Measurements from ENCODE around the gene DIRAS2.

DIRAS2 gene

GRCh38 chr9:90607701-90608516, 34.7 kb downstream of the DIRAS2 start:
- no peaks in the 10 kb centered on the region for H3K4me1 Mint-ChIP-seq
- H3K27ac Mint-ChIP-seq (ENCODE audit: low read depth), result no peak overlapping the region

GRCh38 chr9:90600029-90600428, 42.6 kb downstream of the DIRAS2 start:
- ATAC-seq (replicated peaks; ENCODE audit: extremely low read depth, poor library complexity, severe bottlenecking), result no peak
- DNase-seq (ENCODE audit: low spot score in 2 of 2), result no peak
- H3K4me3 Mint-ChIP-seq, result no peak overlapping the region
- H3K27me3 Mint-ChIP-seq, result peaks cover 38% of the 10 kb centered on the region
- H3K9me3 Mint-ChIP-seq, result no peaks in the 10 kb centered on the region
- no peaks in the 10 kb centered on the region for H3K4me1 Mint-ChIP-seq
- no peak overlapping the region for H3K27ac Mint-ChIP-seq (ENCODE audit: low read depth)
- H3K36me3 Mint-ChIP-seq (ENCODE audit: insufficient read depth), result no peaks in the 10 kb centered on the region

More at GRCh38 chr9:90607701-90608516, 34.7 kb downstream of the DIRAS2 start:
- no peak for DNase-seq (ENCODE audit: low spot score in 2 of 2)
- Mint-ChIP-seq H3K27me3 (peaks cover 29% of the 10 kb centered on the region), H3K9me3 (no peaks in the 10 kb centered on the region), H3K4me3 (no peak overlapping the region), H3K36me3 (ENCODE audit: insufficient read depth) (peaks cover 3% of the 10 kb centered on the region)
- ATAC-seq (replicated peaks; ENCODE audit: extremely low read depth, poor library complexity, severe bottlenecking), result no peak

- H3K27ac Mint-ChIP-seq (ENCODE audit: low read depth), result no peak overlapping the region
- H3K9me3 Mint-ChIP-seq, result no peaks in the 10 kb centered on the region
- H3K36me3 Mint-ChIP-seq (ENCODE audit: insufficient read depth), result no peaks in the 10 kb centered on the region
- H3K4me3 Mint-ChIP-seq, result no peak overlapping the region
- peaks cover 49% of the 10 kb centered on the region for H3K27me3 Mint-ChIP-seq
- no peak for DNase-seq (ENCODE audit: low spot score in 2 of 2)
- ATAC-seq (replicated peaks; ENCODE audit: extremely low read depth, poor library complexity, severe bottlenecking), result no peak
- H3K4me1 Mint-ChIP-seq, result no peaks in the 10 kb centered on the region
These were observed 44.4 kb downstream of the DIRAS2 start for GRCh38 chr9:90598191-90598590.

- Mint-ChIP-seq H3K4me3 (no peak overlapping the region), H3K36me3 (ENCODE audit: insufficient read depth) (no peaks in the 10 kb centered on the region), H3K9me3 (peaks cover 7% of the 10 kb centered on the region), H3K27me3 (peaks cover 35% of the 10 kb centered on the region), H3K4me1 (no peaks in the 10 kb centered on the region), H3K27ac (ENCODE audit: low read depth) (no peak overlapping the region)
- DNase-seq (ENCODE audit: low spot score in 2 of 2) (no peak), ATAC-seq (replicated peaks; ENCODE audit: extremely low read depth, poor library complexity, severe bottlenecking) (no peak)
These were observed 49.0 kb downstream of the DIRAS2 start for GRCh38 chr9:90593646-90594045.

- no peaks in the 10 kb centered on the region for H3K4me1 Mint-ChIP-seq
- H3K27me3 Mint-ChIP-seq, result peaks cover 20% of the 10 kb centered on the region
- H3K27ac Mint-ChIP-seq (ENCODE audit: low read depth), result no peak overlapping the region
These were observed 62.0 kb downstream of the DIRAS2 start for GRCh38 chr9:90580576-90580975.

GRCh38 chr9:90579181-90579580, 63.4 kb downstream of the DIRAS2 start:
- DNase-seq (ENCODE audit: low spot score in 2 of 2), result no peak
- Mint-ChIP-seq H3K27ac (ENCODE audit: low read depth) (no peak overlapping the region), H3K9me3 (no peaks in the 10 kb centered on the region), H3K27me3 (peaks cover 20% of the 10 kb centered on the region), H3K4me3 (no peak overlapping the region), H3K36me3 (ENCODE audit: insufficient read depth) (no peaks in the 10 kb centered on the region), H3K4me1 (no peaks in the 10 kb centered on the region)
- ATAC-seq (replicated peaks; ENCODE audit: extremely low read depth, poor library complexity, severe bottlenecking), result no peak

More at GRCh38 chr9:90580576-90580975, 62.0 kb downstream of the DIRAS2 start:
- Mint-ChIP-seq H3K36me3 (ENCODE audit: insufficient read depth) (no peaks in the 10 kb centered on the region), H3K9me3 (no peaks in the 10 kb centered on the region), H3K4me3 (no peak overlapping the region)
- DNase-seq (ENCODE audit: low spot score in 2 of 2) (no peak), ATAC-seq (replicated peaks; ENCODE audit: extremely low read depth, poor library complexity, severe bottlenecking) (no peak)

- Mint-ChIP-seq H3K9me3 (no peaks in the 10 kb centered on the region), H3K27ac (ENCODE audit: low read depth) (no peak overlapping the region), H3K27me3 (peaks cover 20% of the 10 kb centered on the region), H3K4me1 (no peaks in the 10 kb centered on the region), H3K4me3 (no peak overlapping the region), H3K36me3 (ENCODE audit: insufficient read depth) (no peaks in the 10 kb centered on the region)
- DNase-seq (ENCODE audit: low spot score in 2 of 2) (no peak), ATAC-seq (replicated peaks; ENCODE audit: extremely low read depth, poor library complexity, severe bottlenecking) (no peak)
These were observed 64.4 kb downstream of the DIRAS2 start for GRCh38 chr9:90578126-90578815.

GRCh38 chr9:90569511-90569910, 73.1 kb downstream of the DIRAS2 start:
- no peak for DNase-seq (ENCODE audit: low spot score in 2 of 2)
- no peaks in the 10 kb centered on the region for H3K9me3 Mint-ChIP-seq
- H3K27ac Mint-ChIP-seq (ENCODE audit: low read depth), result no peak overlapping the region
- H3K27me3 Mint-ChIP-seq, result peaks cover 9% of the 10 kb centered on the region
- no peak overlapping the region for H3K4me3 Mint-ChIP-seq
- H3K4me1 Mint-ChIP-seq, result no peaks in the 10 kb centered on the region
- no peaks in the 10 kb centered on the region for H3K36me3 Mint-ChIP-seq (ENCODE audit: insufficient read depth)
- ATAC-seq (replicated peaks; ENCODE audit: extremely low read depth, poor library complexity, severe bottlenecking), result no peak

- no peak for ATAC-seq (replicated peaks; ENCODE audit: extremely low read depth, poor library complexity, severe bottlenecking)
- Mint-ChIP-seq H3K4me1 (no peaks in the 10 kb centered on the region), H3K36me3 (ENCODE audit: insufficient read depth) (no peaks in the 10 kb centered on the region), H3K27ac (ENCODE audit: low read depth) (no peak overlapping the region), H3K9me3 (no peaks in the 10 kb centered on the region), H3K27me3 (peaks cover 9% of the 10 kb centered on the region), H3K4me3 (no peak overlapping the region)
- DNase-seq (ENCODE audit: low spot score in 2 of 2), result no peak
These were observed 74.0 kb downstream of the DIRAS2 start for GRCh38 chr9:90568667-90569066.

GRCh38 chr9:90562229-90562628, 80.4 kb downstream of the DIRAS2 start:
- H3K9me3 Mint-ChIP-seq, result no peaks in the 10 kb centered on the region
- ATAC-seq (replicated peaks; ENCODE audit: extremely low read depth, poor library complexity, severe bottlenecking), result no peak
- no peak overlapping the region for H3K4me3 Mint-ChIP-seq
- no peaks in the 10 kb centered on the region for H3K4me1 Mint-ChIP-seq
- no peaks in the 10 kb centered on the region for H3K36me3 Mint-ChIP-seq (ENCODE audit: insufficient read depth)
- no peak overlapping the region for H3K27ac Mint-ChIP-seq (ENCODE audit: low read depth)
- H3K27me3 Mint-ChIP-seq, result no peaks in the 10 kb centered on the region
- DNase-seq (ENCODE audit: low spot score in 2 of 2), result no peak

Measured in central memory CD8-positive, alpha-beta T cell (primary cell).